Neural cell (in vitro differentiated cells): ENCODE measurements around the gene RAE1.

Experiments
- EP300 ChIP-seq: fragments of 450-650 bp; conservative IDR thresholded peaks from 2 replicates; pipeline ENCODE4 v1.6.1; 2014; ENCODE audit warnings: antibody characterized with exemption, mild to moderate bottlenecking, moderate library complexity; ENCODE audit not compliant: poor library complexity, severe bottlenecking
- EZH2 ChIP-seq: fragments of 200-600, 300-800 bp; shearing (Covaris generic), sonication (generic); IDR thresholded peaks from 2 replicates; pipeline ENCODE4 v1.6.1; 2014; ENCODE audit warnings: antibody characterized with exemption, low read length, borderline replicate concordance, mild to moderate bottlenecking; ENCODE audit not compliant: insufficient read depth, poor library complexity, severe bottlenecking
- POLR2AphosphoS5 ChIP-seq: IDR thresholded peaks from 2 replicates; pipeline ENCODE4 v1.6.1; 2012
- RAD21 ChIP-seq: fragments of 450-650 bp; conservative IDR thresholded peaks from 2 replicates; pipeline ENCODE4 v1.6.1; 2014; ENCODE audit warnings: antibody characterized with exemption, mild to moderate bottlenecking, moderate library complexity
- SMC3 ChIP-seq: fragments of 450-650 bp; conservative IDR thresholded peaks from 2 replicates; pipeline ENCODE4 v1.6.1; 2014; ENCODE audit warnings: antibody characterized with exemption, mild to moderate bottlenecking, moderate library complexity; ENCODE audit not compliant: poor library complexity
- TAF1 ChIP-seq: IDR thresholded peaks from 2 replicates; pipeline ENCODE4 v1.6.1; 2012; ENCODE audit warnings: low read depth
- TF ChIP-seq, protein P1 (sequence below): fragments of 450-650 bp; IDR thresholded peaks from 2 replicates; pipeline ENCODE4 v1.5.1; 2014; ENCODE audit warnings: antibody characterized with exemption, mild to moderate bottlenecking, moderate library complexity; ENCODE audit not compliant: poor library complexity, severe bottlenecking
- TF ChIP-seq, protein P2 (sequence below): IDR thresholded peaks from 2 replicates; pipeline ENCODE4 v1.6.1; 2012; ENCODE audit warnings: borderline replicate concordance

DNA sequence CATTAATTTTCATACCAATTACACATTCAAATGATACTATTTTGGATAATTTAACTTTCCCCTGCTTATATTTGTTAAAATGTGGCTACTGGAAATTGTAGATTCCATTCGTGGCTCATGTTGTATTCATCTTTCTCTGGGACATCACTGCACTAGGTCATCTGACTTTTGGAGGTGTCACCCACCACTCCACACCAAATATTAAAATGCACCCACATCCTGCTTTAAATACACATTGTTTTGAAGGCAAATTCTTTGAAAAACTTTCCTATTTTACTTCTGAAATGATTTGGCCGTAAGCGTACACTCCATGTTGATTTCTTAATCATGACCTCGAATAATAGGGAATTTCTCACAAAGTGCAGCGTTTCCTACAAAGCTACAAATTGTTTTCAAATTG lies 31.5 kb downstream of the RAE1 start:
- TF ChIP-seq TAF1 (no peak), POLR2AphosphoS5 (no peak), EP300 (no peak), SMC3 (no peak), RAD21 (no peak), EZH2 (no peak)
- TF ChIP-seq, protein P1, sequence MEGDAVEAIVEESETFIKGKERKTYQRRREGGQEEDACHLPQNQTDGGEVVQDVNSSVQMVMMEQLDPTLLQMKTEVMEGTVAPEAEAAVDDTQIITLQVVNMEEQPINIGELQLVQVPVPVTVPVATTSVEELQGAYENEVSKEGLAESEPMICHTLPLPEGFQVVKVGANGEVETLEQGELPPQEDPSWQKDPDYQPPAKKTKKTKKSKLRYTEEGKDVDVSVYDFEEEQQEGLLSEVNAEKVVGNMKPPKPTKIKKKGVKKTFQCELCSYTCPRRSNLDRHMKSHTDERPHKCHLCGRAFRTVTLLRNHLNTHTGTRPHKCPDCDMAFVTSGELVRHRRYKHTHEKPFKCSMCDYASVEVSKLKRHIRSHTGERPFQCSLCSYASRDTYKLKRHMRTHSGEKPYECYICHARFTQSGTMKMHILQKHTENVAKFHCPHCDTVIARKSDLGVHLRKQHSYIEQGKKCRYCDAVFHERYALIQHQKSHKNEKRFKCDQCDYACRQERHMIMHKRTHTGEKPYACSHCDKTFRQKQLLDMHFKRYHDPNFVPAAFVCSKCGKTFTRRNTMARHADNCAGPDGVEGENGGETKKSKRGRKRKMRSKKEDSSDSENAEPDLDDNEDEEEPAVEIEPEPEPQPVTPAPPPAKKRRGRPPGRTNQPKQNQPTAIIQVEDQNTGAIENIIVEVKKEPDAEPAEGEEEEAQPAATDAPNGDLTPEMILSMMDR = no peak
- TF ChIP-seq, protein P2, sequence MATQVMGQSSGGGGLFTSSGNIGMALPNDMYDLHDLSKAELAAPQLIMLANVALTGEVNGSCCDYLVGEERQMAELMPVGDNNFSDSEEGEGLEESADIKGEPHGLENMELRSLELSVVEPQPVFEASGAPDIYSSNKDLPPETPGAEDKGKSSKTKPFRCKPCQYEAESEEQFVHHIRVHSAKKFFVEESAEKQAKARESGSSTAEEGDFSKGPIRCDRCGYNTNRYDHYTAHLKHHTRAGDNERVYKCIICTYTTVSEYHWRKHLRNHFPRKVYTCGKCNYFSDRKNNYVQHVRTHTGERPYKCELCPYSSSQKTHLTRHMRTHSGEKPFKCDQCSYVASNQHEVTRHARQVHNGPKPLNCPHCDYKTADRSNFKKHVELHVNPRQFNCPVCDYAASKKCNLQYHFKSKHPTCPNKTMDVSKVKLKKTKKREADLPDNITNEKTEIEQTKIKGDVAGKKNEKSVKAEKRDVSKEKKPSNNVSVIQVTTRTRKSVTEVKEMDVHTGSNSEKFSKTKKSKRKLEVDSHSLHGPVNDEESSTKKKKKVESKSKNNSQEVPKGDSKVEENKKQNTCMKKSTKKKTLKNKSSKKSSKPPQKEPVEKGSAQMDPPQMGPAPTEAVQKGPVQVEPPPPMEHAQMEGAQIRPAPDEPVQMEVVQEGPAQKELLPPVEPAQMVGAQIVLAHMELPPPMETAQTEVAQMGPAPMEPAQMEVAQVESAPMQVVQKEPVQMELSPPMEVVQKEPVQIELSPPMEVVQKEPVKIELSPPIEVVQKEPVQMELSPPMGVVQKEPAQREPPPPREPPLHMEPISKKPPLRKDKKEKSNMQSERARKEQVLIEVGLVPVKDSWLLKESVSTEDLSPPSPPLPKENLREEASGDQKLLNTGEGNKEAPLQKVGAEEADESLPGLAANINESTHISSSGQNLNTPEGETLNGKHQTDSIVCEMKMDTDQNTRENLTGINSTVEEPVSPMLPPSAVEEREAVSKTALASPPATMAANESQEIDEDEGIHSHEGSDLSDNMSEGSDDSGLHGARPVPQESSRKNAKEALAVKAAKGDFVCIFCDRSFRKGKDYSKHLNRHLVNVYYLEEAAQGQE = no peak
